Lower leg skin (tissue), 3 donors: ENCODE data around the gene NPAS1.

ENCODE experiments used
- POLR2A ChIP-seq, 2 donors: fragments of 450-650 bp; IDR thresholded peaks; one replicate each; pipeline ENCODE4 v1.6.1; 2016 to 2017; ENCODE audit warnings: antibody characterized with exemption in 2 of 2, mild to moderate bottlenecking in 1 of 2, moderate library complexity in 1 of 2
- TF ChIP-seq, protein P1 (sequence below), 3 donors: fragments of 450-650 bp; IDR thresholded peaks; one replicate each; pipeline ENCODE4 v1.5.1; 2016; ENCODE audit warnings: antibody characterized with exemption in 3 of 3, mild to moderate bottlenecking in 3 of 3, moderate library complexity in 2 of 3

- TF ChIP-seq, protein P1, sequence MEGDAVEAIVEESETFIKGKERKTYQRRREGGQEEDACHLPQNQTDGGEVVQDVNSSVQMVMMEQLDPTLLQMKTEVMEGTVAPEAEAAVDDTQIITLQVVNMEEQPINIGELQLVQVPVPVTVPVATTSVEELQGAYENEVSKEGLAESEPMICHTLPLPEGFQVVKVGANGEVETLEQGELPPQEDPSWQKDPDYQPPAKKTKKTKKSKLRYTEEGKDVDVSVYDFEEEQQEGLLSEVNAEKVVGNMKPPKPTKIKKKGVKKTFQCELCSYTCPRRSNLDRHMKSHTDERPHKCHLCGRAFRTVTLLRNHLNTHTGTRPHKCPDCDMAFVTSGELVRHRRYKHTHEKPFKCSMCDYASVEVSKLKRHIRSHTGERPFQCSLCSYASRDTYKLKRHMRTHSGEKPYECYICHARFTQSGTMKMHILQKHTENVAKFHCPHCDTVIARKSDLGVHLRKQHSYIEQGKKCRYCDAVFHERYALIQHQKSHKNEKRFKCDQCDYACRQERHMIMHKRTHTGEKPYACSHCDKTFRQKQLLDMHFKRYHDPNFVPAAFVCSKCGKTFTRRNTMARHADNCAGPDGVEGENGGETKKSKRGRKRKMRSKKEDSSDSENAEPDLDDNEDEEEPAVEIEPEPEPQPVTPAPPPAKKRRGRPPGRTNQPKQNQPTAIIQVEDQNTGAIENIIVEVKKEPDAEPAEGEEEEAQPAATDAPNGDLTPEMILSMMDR (IDR thresholded peaks at IDR 0.05) = no peak
- no peak for TF ChIP-seq POLR2A (IDR thresholded peaks at IDR 0.05)
Measured at GRCh38 chr19:47093841-47094240, 74.2 kb downstream of the NPAS1 start.
